GM19025 (cell line): ENCODE data around the gene TENT4A.
"Not testable (repeated sequence)": the region's sequence is repeated elsewhere in the genome, so short reads cannot be mapped to it uniquely, and the experiment has no call there.

ENCODE experiments used
- ATAC-seq: cut with Tn5 transposase; IDR thresholded peaks from one replicate; pipeline ENCODE4 v1.9.1; 2021; ENCODE audit warnings: mild to moderate bottlenecking, low read depth, moderate library complexity; ENCODE audit not compliant: unreplicated experiment

TENT4A gene

GRCh38 chr5:6766604-6767093 lies 53.4 kb downstream of the TENT4A start:
- peak; percentile 46 for ATAC-seq

- no peak for ATAC-seq
These were observed 54.3 kb downstream of the TENT4A start for GRCh38 chr5:6767481-6768063.

- ATAC-seq = no peak
These were observed 55.5 kb downstream of the TENT4A start for GRCh38 chr5:6768590-6769230.

- no peak for ATAC-seq
These were observed 57.8 kb downstream of the TENT4A start for GRCh38 chr5:6770826-6771607.

- no peak for ATAC-seq
These were observed 59.7 kb downstream of the TENT4A start for GRCh38 chr5:6772886-6773285.

- no peak for ATAC-seq
These were observed 60.3 kb downstream of the TENT4A start for GRCh38 chr5:6773342-6774035.

- not testable (repeated sequence) for ATAC-seq
These were observed 61.0 kb downstream of the TENT4A start for GRCh38 chr5:6774207-6774606.

- no peak for ATAC-seq
These were observed 61.5 kb downstream of the TENT4A start for GRCh38 chr5:6774721-6775204.

- no peak for ATAC-seq
These were observed 62.3 kb downstream of the TENT4A start for GRCh38 chr5:6775571-6775970.

- ATAC-seq = peak; percentile 67
These were observed 67.7 kb downstream of the TENT4A start for GRCh38 chr5:6780802-6781391.

- ATAC-seq = no peak
These were observed 68.5 kb downstream of the TENT4A start for GRCh38 chr5:6781716-6782115.

- ATAC-seq = no peak
These were observed 70.6 kb downstream of the TENT4A start for GRCh38 chr5:6783787-6784186.

GRCh38 chr5:6784481-6784880 lies 71.2 kb downstream of the TENT4A start:
- no peak for ATAC-seq

- no peak for ATAC-seq
These were observed 72.1 kb downstream of the TENT4A start for GRCh38 chr5:6785161-6785860.

GRCh38 chr5:6785861-6786180 lies 72.6 kb downstream of the TENT4A start:
- ATAC-seq = no peak

GRCh38 chr5:6786786-6787495 lies 73.7 kb downstream of the TENT4A start:
- ATAC-seq = no peak

GRCh38 chr5:6787941-6788340 lies 74.7 kb downstream of the TENT4A start:
- ATAC-seq = no peak

- no peak for ATAC-seq
These were observed 75.2 kb downstream of the TENT4A start for GRCh38 chr5:6788439-6788838.

GRCh38 chr5:6788956-6789649 lies 75.9 kb downstream of the TENT4A start:
- no peak for ATAC-seq
